Measurements from ENCODE around the gene LDLRAP1. TPM values are rescaled to one million over a fixed set of nuclear protein-coding genes. Genes with fewer than 3 reads are reported as not detected.
"Not testable (repeated sequence)": the region's sequence is repeated elsewhere in the genome, so short reads cannot be mapped to it uniquely, and the experiment has no call there.

Gene LDLRAP1
- polyA plus RNA-seq, 1 experiment, result 12.4 TPM

DNA sequence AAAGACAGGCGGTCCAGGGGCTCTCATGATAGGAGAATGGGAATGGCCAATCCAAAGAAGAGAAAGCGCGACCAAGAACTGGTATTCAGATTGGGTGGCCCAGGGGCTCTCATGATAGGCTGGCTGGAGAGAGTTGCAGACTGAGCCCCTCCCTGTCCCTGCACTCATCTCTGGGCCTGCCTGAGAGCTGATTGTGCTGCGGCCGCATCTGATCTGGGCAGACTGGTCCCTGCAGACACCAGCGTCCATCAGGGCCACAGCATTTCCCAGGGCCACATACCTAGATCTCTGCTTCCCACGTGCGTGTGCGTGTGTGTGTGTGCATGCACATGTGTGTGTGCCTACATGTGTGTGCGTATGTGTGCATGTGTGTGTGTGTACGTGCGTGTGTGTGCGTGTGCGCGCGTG, 42.8 kb downstream of the LDLRAP1 start:
- ChIA-PET POLR2A (no interaction called here), CTCF (interaction anchor here (1.1 kb wide), 1 partner anchor 19 kb away, joined by 3 read pairs; no protein-coding TSS in a partner anchor)
- Histone ChIP-seq H3K27me3 (ENCODE audit: control insufficient read depth, insufficient read depth, low read length) (peaks cover 10% of the 10 kb centered on the region), H3K9me3 (ENCODE audit: control insufficient read depth, insufficient read depth, low read length) (peaks cover 9% of the 10 kb centered on the region), H3K27ac (ENCODE audit: low read depth, low read length) (no peak overlapping the region), H3K4me3 (ENCODE audit: low read depth, low read length) (no peak overlapping the region)
- TF ChIP-seq, protein P1, sequence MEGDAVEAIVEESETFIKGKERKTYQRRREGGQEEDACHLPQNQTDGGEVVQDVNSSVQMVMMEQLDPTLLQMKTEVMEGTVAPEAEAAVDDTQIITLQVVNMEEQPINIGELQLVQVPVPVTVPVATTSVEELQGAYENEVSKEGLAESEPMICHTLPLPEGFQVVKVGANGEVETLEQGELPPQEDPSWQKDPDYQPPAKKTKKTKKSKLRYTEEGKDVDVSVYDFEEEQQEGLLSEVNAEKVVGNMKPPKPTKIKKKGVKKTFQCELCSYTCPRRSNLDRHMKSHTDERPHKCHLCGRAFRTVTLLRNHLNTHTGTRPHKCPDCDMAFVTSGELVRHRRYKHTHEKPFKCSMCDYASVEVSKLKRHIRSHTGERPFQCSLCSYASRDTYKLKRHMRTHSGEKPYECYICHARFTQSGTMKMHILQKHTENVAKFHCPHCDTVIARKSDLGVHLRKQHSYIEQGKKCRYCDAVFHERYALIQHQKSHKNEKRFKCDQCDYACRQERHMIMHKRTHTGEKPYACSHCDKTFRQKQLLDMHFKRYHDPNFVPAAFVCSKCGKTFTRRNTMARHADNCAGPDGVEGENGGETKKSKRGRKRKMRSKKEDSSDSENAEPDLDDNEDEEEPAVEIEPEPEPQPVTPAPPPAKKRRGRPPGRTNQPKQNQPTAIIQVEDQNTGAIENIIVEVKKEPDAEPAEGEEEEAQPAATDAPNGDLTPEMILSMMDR (IDR thresholded peaks at IDR 0.05; ENCODE audit: low read depth, low read length), result no peak
- DNase-seq (ENCODE audit: low read depth, low spot score), result no peak

DNA sequence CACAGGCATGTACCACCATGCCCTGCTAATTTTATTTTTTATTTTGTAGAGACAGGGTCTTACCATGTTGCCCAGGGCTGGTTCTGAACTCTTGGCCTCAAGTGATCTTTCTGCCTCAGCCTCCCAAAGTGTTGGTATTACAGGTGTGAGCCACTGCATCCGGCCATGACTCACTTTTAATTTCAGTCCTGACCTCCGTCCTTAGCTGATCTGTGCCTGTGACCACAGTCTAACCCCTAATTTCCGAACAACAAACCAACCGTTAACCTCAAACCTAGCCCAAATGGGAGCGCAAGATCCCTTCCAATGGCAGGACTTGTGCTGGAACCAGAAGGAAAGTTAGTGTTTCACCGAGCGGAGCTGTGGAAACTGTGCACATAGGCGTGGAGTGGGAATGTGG, 43.9 kb downstream of the LDLRAP1 start:
- H3K27ac ChIP-seq (ENCODE audit: low read depth, low read length), result no peak overlapping the region
- CTCF ChIA-PET, result interaction anchor here (1.1 kb wide), 1 partner anchor 20 kb away, joined by 3 read pairs; no protein-coding TSS in a partner anchor
- no peak for DNase-seq (ENCODE audit: low read depth, low spot score)
- TF ChIP-seq, protein P1 (IDR thresholded peaks at IDR 0.05; ENCODE audit: low read depth, low read length), result no peak
- POLR2A ChIA-PET, result no interaction called here
- H3K27me3 ChIP-seq (ENCODE audit: control insufficient read depth, insufficient read depth, low read length), result peaks cover 8% of the 10 kb centered on the region
- H3K4me3 ChIP-seq (ENCODE audit: low read depth, low read length), result no peak overlapping the region
- H3K9me3 ChIP-seq (ENCODE audit: control insufficient read depth, insufficient read depth, low read length), result peaks cover 9% of the 10 kb centered on the region

DNA sequence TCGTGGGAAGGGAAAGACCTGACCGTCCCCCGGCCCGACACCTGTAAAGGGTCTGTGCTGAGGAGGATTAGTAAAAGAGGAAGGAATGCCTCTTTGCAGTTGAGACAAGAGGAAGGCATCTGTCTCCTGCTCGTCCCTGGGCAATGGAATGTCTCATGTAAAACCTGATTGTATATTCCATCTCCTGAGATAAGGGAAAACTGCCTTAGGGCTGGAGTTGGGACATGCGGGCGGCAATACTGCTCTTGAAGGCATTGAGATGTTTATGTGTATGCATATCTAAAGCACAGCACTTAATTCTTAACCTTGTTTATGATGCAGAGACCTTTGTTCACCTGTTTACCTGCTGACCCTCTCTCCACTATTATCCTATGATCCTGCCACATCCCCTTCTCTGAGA, 44.8 kb downstream of the LDLRAP1 start:
- DNase-seq (ENCODE audit: low read depth, low spot score); CTCF ChIA-PET; H3K4me3 ChIP-seq (ENCODE audit: low read depth, low read length); POLR2A ChIA-PET; H3K27ac ChIP-seq (ENCODE audit: low read depth, low read length); H3K27me3 ChIP-seq (ENCODE audit: control insufficient read depth, insufficient read depth, low read length); H3K9me3 ChIP-seq (ENCODE audit: control insufficient read depth, insufficient read depth, low read length): not testable (repeated sequence)

DNA sequence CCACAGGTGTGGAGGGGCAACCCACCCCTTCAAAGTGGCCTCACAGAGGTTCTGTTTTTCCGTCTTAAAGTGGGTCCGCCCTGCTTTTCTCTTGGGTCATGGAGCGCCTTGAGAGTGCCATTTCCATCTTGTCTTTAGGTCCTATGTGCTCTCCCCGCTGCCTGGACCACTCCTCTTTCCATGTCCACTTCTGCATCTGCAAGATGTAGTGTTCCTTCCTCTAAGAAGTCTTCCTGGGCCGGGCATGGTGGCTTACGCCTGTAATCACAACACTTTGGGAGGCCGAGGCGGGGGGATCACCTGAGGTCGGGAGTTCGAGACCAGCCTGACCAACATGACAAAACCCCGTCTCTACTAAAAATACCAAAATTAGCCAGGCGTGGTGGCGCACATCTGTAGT, 45.4 kb downstream of the LDLRAP1 start:
- H3K9me3 ChIP-seq (ENCODE audit: control insufficient read depth, insufficient read depth, low read length); POLR2A ChIA-PET; H3K27me3 ChIP-seq (ENCODE audit: control insufficient read depth, insufficient read depth, low read length); DNase-seq (ENCODE audit: low read depth, low spot score); H3K4me3 ChIP-seq (ENCODE audit: low read depth, low read length); H3K27ac ChIP-seq (ENCODE audit: low read depth, low read length): not testable (repeated sequence)
- CTCF ChIA-PET, result interaction anchor here (1.2 to 1.6 kb wide), 3 partner anchors 8 to 16 kb away, joined by 5 to 8 read pairs (median 5); no protein-coding TSS in a partner anchor

DNA sequence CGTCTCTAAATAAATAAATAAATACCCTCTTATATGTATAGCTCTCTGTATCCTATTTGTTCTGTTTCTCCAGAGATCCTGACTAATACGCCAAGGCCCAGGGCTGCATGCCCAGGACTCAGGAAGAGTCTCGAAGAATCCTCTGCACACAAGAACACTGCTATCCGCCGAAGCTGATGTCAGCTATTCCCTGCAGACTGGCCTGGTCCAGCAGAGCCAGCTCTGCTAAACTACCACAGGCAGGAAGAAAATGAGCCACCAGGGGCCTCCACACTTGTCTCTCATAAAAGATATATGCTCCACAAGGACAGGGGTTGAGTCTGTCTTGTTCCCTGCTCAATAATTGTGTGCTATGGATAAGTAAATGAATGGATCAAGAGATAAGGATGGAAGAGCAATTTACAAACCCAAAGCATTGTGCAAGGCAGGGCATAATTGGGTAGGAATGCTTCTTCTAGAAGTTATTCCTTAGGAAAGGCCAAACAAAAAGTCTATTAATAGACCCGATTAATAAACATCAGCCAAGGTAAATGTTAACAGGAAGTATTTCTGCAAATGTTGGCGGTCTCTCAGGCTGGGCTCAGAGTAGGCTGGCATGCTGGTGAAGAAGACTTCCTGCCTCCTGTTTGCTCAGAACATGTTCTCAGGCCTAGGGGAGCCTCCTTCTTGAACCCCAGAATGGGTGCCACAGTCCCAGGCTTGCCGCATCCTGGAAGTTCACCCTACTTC, 46.9 kb downstream of the LDLRAP1 start:
- H3K9me3 ChIP-seq (ENCODE audit: control insufficient read depth, insufficient read depth, low read length), result no peaks in the 10 kb centered on the region; the same call in 1 of the 2 replicates
- no peaks in the 10 kb centered on the region for H3K27me3 ChIP-seq (ENCODE audit: control insufficient read depth, insufficient read depth, low read length)
- POLR2A ChIA-PET, result no interaction called here
- TF ChIP-seq, protein P1 (IDR thresholded peaks at IDR 0.05; ENCODE audit: low read depth, low read length), result peak; percentile 46
- CTCF ChIA-PET, result interaction anchor here (0.7 to 1.6 kb wide), 5 partner anchors 10 to 143 kb away, joined by 3 to 8 read pairs (median 5); no protein-coding TSS in a partner anchor
- no peak overlapping the region for H3K27ac ChIP-seq (ENCODE audit: low read depth, low read length)
- no peak overlapping the region for H3K4me3 ChIP-seq (ENCODE audit: low read depth, low read length)
- no peak for DNase-seq (ENCODE audit: low read depth, low spot score)

DNA sequence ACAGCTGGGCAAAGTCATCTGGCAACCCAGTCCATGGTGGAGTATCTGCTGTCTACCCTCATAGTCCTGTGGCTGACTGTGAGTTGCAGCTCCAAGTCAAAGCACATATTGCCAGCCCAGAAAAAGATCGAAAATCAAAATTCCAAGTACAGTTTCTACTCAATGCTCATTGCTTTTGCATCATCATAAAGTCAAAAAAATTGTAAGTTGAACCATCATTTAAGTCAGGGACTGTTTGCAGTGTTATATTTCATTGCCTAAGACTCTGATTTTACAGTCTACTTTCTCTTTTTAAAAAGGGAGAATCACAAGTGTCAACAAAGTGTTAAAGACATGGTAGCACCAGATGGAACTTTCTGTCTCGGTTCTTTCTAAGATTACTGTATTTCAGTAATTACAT, 50.5 kb downstream of the LDLRAP1 start:
- TF ChIP-seq, protein P1 (IDR thresholded peaks at IDR 0.05; ENCODE audit: low read depth, low read length), result no peak
- peaks cover 4% of the 10 kb centered on the region for H3K9me3 ChIP-seq (ENCODE audit: control insufficient read depth, insufficient read depth, low read length)
- ChIA-PET POLR2A (no interaction called here), CTCF (no interaction called here)
- no peak for DNase-seq (ENCODE audit: low read depth, low spot score)
- no peak overlapping the region for H3K4me3 ChIP-seq (ENCODE audit: low read depth, low read length)
- H3K27me3 ChIP-seq (ENCODE audit: control insufficient read depth, insufficient read depth, low read length), result peaks cover 9% of the 10 kb centered on the region
- H3K27ac ChIP-seq (ENCODE audit: low read depth, low read length), result no peak overlapping the region

Measured in AG04450 (cell line).